K562 (cell line): ENCODE data around the gene PIF1. TPM values are rescaled to one million over a fixed set of nuclear protein-coding genes. Genes with fewer than 3 reads are reported as not detected.

Experiments
- CEBPG ChIP-seq, 3 experiments: fragments of 200-800 bp in 1 of 3; sonication (Bioruptor generic) in 1 of 3; sonication (generic) in 1 of 3; formaldehyde crosslinking in 1 of 3; IDR thresholded peaks in 2 of 3; conservative IDR thresholded peaks in 1 of 3; 2 replicates each; pipeline versions ENCODE4 v1.6.1 to v1.8.0; 2016 to 2022; ENCODE audit warnings: missing compliant biosample characterization in 2 of 3, missing genetic modification characterization in 2 of 3, mild to moderate bottlenecking in 1 of 3, missing genetic modification reagents in 1 of 3
- HMG20B ChIP-seq: fragments of 250-450 bp; sonication (Bioruptor Pico); IDR thresholded peaks from 2 replicates; pipeline ENCODE4 v1.5.0; 2021; ENCODE audit warnings: mild to moderate bottlenecking
- KLF16 ChIP-seq: IDR thresholded peaks from 2 replicates; pipeline ENCODE4 v1.6.1; 2016; ENCODE audit warnings: antibody characterized with exemption
- NFYB ChIP-seq: IDR thresholded peaks from 2 replicates; pipeline ENCODE4 v1.6.1; 2011; ENCODE audit warnings: mild to moderate bottlenecking, moderate library complexity; ENCODE audit not compliant: insufficient read length; ENCODE audit errors: extremely low read depth
- NONO ChIP-seq, 2 experiments: fragments of 200-400 bp in 1 of 2; fragments of 450-650 bp in 1 of 2; formaldehyde crosslinking in 1 of 2; IDR thresholded peaks; 2 replicates each; pipeline ENCODE4 v1.6.1; 2017; ENCODE audit warnings: low read depth in 2 of 2, mild to moderate bottlenecking in 2 of 2, moderate library complexity in 2 of 2, low read length in 1 of 2
- RBM15 ChIP-seq: fragments of 200-400 bp; formaldehyde crosslinking; IDR thresholded peaks from 2 replicates; pipeline ENCODE4 v1.6.1; 2018; ENCODE audit warnings: mild to moderate bottlenecking, low read length, moderate library complexity; ENCODE audit not compliant: insufficient read depth
- SP2 ChIP-seq: IDR thresholded peaks from 2 replicates; pipeline ENCODE4 v1.6.1; 2011; ENCODE audit warnings: mild to moderate bottlenecking, low read depth, low read length, moderate library complexity; ENCODE audit not compliant: poor library complexity, severe bottlenecking; ENCODE audit errors: extremely low read depth
- STAG1 ChIP-seq: sonication (generic); formaldehyde crosslinking; IDR thresholded peaks from 2 replicates; pipeline ENCODE4 v1.5.0; 2020; ENCODE audit warnings: missing genetic modification reagents, borderline replicate concordance
- ZBTB17 ChIP-seq: fragments of 450-650 bp; formaldehyde crosslinking; IDR thresholded peaks from 2 replicates; pipeline ENCODE4 v1.4.0; 2020; ENCODE audit warnings: mild to moderate bottlenecking
- ZNF354B ChIP-seq: fragments of 250-450 bp; sonication (Bioruptor Pico); IDR thresholded peaks from 2 replicates; pipeline ENCODE4 v1.4.0; 2020
- ZNF79 ChIP-seq: fragments of 250-450 bp; sonication (Bioruptor Pico); IDR thresholded peaks from 2 replicates; pipeline ENCODE4 v1.4.0; 2020; ENCODE audit warnings: low read depth, mild to moderate bottlenecking, moderate library complexity
- polyA plus RNA-seq, 8 experiments: library from polyadenylated mRNA; depleted of rRNA in 4 of 8; stranded (reverse) in 5 of 8; unstranded in 3 of 8; fragments of >200 nt; fragmentation: Nextera tagmentation in 2 of 8; fragmentation: Illumina TruSeq in 1 of 8; extraction: Ambion mirVana in 2 of 8; extraction: Trizol in 1 of 8; gene quantifications; 2 replicates each; pipeline versions ENCODE4 v1.2.1 to v1.2.3, GENCODE V29; 2011 to 2014; ENCODE audit warnings: inconsistent platforms in 1 of 8, missing spikeins in 1 of 8
- total RNA-seq, 7 experiments: library from RNA; depleted of rRNA in 6 of 7; stranded (reverse); fragments of >200 nt in 6 of 7; fragmentation: Illumina TruSeq in 2 of 7; extraction: Trizol in 2 of 7; gene quantifications; 2 replicates each; pipeline versions ENCODE4 v1.2.1 to v1.2.3, GENCODE V29; 2011 to 2021; ENCODE audit warnings: low replicate concordance in 1 of 7
- TF ChIP-seq, protein P1 (sequence below): fragments of 200-400 bp; formaldehyde crosslinking; IDR thresholded peaks from 2 replicates; pipeline ENCODE4 v1.6.1; 2017; ENCODE audit warnings: mild to moderate bottlenecking, low read depth, low read length, moderate library complexity
- TF ChIP-seq, protein P2 (sequence below): sonication (generic); formaldehyde crosslinking; IDR thresholded peaks from 2 replicates; pipeline ENCODE4 v1.8.1; 2023; ENCODE audit warnings: mild to moderate bottlenecking, missing genetic modification reagents
- TF ChIP-seq, protein P3 (sequence below): fragments of 250-450 bp; sonication (Bioruptor Pico); IDR thresholded peaks from 2 replicates; pipeline ENCODE4 v1.5.0; 2021

The PIF1 gene
- total and polyA plus RNA-seq, 9 of the 15 experiments (the other 6 are each of a cell fraction or from before 2014, with no cell fraction given) = 1.1 to 37.9 (median 11.5) TPM

DNA sequence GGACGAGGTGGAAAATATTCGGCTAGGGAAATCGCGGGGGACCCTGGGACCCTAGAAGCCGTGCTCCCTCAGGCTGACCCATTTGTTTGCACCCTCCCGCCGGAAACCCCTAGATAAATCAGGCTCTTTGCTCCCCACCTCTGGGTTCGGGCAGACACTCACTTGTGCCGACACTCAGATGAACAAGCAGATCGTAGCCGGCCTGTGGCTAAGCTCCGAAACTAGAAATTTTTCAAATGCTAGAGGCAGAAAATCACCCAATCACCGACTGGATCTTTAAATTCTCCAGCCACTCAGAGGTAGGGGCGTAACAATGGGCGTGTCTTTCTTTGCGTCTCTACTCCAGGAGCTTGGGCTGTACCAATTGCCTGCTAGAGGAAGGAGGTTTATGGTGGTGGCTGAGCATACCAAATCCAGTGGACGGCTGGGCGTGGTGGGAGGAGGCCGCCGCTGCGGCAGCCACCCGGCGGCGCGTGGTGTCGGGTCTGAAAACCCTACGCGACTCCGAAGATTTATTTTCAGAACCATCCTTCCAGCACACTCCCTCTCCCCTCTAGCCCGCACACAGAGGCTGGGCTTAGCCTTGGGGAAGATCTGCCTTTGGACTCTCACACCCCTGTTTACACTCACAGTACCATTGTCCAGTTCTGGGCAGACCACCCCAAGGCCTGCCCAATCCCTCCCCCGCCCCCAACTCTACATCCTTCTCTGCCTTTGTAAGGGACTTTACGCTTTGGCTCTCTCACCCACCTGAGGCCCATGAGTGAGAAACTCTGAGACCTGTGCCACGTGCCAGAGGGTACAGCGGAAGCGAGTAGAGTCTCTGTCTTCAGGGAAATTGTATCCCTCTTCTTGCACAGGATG, at the start of gene PIF1 (continued):
- TF ChIP-seq SP2 (no peak), STAG1 (CRISPR knock-in tag) (no peak), HMG20B (CRISPR knock-in tag) (no peak), ZNF354B (CRISPR knock-in tag) (no peak), KLF16 (no peak), RBM15 (no peak), ZBTB17 (peak; percentile 34; the same call in 1 of the 2 replicates), NFYB (peak; percentile 98), NONO (IDR thresholded peaks at IDR 0.05; ENCODE audit: low read depth in 2 of 2, low read length in 1 of 2) (peak in 1 of 2 experiments; percentile 97; a peak in 2 of 4 replicates), ZNF79 (CRISPR knock-in tag) (no peak), CEBPG (CRISPR knock-in tag; IDR thresholded peaks at IDR 0.05) (no peak), CEBPG (tag; conservative IDR thresholded peaks at IDR 0.05 in 1 of 2, IDR thresholded peaks at IDR 0.05 in 1 of 2) (no peak)
- TF ChIP-seq, protein P1, sequence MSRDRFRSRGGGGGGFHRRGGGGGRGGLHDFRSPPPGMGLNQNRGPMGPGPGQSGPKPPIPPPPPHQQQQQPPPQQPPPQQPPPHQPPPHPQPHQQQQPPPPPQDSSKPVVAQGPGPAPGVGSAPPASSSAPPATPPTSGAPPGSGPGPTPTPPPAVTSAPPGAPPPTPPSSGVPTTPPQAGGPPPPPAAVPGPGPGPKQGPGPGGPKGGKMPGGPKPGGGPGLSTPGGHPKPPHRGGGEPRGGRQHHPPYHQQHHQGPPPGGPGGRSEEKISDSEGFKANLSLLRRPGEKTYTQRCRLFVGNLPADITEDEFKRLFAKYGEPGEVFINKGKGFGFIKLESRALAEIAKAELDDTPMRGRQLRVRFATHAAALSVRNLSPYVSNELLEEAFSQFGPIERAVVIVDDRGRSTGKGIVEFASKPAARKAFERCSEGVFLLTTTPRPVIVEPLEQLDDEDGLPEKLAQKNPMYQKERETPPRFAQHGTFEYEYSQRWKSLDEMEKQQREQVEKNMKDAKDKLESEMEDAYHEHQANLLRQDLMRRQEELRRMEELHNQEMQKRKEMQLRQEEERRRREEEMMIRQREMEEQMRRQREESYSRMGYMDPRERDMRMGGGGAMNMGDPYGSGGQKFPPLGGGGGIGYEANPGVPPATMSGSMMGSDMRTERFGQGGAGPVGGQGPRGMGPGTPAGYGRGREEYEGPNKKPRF = no peak
- TF ChIP-seq, protein P2, sequence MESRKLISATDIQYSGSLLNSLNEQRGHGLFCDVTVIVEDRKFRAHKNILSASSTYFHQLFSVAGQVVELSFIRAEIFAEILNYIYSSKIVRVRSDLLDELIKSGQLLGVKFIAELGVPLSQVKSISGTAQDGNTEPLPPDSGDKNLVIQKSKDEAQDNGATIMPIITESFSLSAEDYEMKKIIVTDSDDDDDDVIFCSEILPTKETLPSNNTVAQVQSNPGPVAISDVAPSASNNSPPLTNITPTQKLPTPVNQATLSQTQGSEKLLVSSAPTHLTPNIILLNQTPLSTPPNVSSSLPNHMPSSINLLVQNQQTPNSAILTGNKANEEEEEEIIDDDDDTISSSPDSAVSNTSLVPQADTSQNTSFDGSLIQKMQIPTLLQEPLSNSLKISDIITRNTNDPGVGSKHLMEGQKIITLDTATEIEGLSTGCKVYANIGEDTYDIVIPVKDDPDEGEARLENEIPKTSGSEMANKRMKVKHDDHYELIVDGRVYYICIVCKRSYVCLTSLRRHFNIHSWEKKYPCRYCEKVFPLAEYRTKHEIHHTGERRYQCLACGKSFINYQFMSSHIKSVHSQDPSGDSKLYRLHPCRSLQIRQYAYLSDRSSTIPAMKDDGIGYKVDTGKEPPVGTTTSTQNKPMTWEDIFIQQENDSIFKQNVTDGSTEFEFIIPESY (CRISPR knock-in tag) = peak; percentile 54
- TF ChIP-seq, protein P3, sequence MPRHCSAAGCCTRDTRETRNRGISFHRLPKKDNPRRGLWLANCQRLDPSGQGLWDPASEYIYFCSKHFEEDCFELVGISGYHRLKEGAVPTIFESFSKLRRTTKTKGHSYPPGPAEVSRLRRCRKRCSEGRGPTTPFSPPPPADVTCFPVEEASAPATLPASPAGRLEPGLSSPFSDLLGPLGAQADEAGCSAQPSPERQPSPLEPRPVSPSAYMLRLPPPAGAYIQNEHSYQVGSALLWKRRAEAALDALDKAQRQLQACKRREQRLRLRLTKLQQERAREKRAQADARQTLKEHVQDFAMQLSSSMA (CRISPR knock-in tag) = no peak
